Stimulated activated naive CD8-positive, alpha-beta T cell treated with anti-CD3 and anti-CD28 coated beads, Interleukin-15, amount 100 ng/mL, for 72 hours (primary cell): Measurements from ENCODE around the gene CD47.

Experiments
- ATAC-seq: fragments of 150-1000 bp; cut with Tn5 transposase; 2 replicates; pipeline ENCODE4 v1.10.0; 2021; ENCODE audit warnings: mild to moderate bottlenecking, moderate library complexity
- DNase-seq, 2 donors: peaks; one replicate each; pipeline ENCODE4 v3.0.0; 2021 to 2022
- H3K27ac Mint-ChIP-seq, 2 donors: one replicate each; pipeline ENCODE4 v1.8.0; 2022; ENCODE audit warnings: mild to moderate bottlenecking in 2 of 2, mixed read lengths in 2 of 2, moderate library complexity in 2 of 2
- H3K27me3 Mint-ChIP-seq: one replicate; pipeline ENCODE4 v1.8.0; 2022; ENCODE audit warnings: mixed read lengths
- H3K4me1 Mint-ChIP-seq: one replicate; pipeline ENCODE4 v1.8.0; 2022; ENCODE audit warnings: mild to moderate bottlenecking, mixed read lengths
- H3K4me3 Mint-ChIP-seq, 2 donors: one replicate each; pipeline ENCODE4 v1.8.0; 2022; ENCODE audit warnings: mild to moderate bottlenecking in 2 of 2, mixed read lengths in 2 of 2, moderate library complexity in 1 of 2
- H3K9me3 Mint-ChIP-seq, 2 donors: one replicate each; pipeline ENCODE4 v1.8.0; 2022; ENCODE audit warnings: mixed read lengths in 2 of 2

Gene CD47

DNA sequence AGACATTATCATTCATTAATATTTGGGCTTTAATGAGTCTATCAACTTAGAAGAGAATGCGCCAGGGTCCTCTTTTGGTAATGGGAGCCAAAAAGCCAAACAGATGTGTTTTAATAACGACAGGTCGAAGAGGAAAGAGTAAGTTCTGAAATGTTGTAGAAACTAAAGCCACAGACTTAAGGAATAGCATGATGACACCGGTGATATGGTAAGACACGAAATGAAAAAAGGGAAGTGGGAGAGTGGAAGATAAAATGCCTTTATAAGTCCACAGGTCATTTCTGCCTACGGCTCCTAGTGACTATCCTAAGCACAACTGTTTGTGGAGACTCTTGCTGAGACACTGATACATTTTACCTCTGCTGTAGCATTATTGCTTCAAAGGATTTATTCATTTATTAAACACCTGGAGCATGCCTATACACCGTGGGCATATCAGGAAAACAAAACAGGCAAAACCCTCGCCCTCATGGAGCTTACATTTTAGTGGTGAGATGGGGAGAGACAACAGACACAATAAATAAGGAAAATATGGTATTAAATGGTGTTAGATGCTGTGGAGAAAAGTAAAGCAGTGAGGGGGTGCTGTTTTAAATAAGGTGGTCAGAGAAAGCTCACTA, 11.7 kb upstream of the CD47 start:
- ATAC-seq (no peak), DNase-seq (no peak)
- H3K27me3 Mint-ChIP-seq, result no peaks in the 10 kb centered on the region
- H3K4me1 Mint-ChIP-seq, result peaks cover 61% of the 10 kb centered on the region
- no peak overlapping the region for H3K4me3 Mint-ChIP-seq
- no peak overlapping the region for H3K27ac Mint-ChIP-seq
- no peaks in the 10 kb centered on the region for H3K9me3 Mint-ChIP-seq

DNA sequence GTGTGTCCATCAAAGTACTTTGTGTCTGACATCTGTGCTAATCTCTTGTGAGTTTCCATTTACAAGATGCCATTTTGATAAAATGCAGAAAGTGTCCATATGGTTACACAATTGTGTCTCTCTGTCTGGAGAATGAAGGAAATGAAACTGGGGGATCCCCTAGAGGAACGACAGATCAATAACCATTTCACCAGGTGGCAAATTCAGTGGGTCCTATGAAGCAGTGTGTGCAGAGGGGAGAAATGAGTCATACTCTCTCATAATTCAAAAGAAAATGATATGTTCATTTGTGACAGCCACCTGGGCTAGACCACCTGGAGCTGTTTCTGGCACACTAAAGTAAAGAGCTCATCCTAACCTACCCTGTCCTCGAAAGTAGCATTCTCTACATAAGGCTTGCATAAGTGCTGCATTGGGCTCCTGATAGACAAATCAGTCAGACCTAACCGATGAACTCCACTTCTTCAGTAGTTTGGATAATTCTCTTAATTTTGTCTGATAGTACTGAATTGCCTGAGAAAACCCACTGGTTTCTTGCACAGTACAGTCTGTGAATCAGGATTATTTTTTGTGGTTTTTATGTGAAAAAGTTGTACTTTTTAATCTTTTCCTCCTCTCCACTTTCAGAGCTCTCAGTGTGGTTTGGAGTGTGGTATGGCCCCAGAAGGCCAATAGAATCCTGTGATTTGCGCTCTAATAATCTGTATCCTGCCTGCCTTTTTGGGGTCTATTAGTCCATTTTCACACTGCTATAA, 10.3 kb upstream of the CD47 start:
- no peaks in the 10 kb centered on the region for H3K9me3 Mint-ChIP-seq
- peak overlapping the region; percentile 68 to 73 for H3K4me3 Mint-ChIP-seq
- peaks cover 69% of the 10 kb centered on the region for H3K4me1 Mint-ChIP-seq
- H3K27ac Mint-ChIP-seq, result peak overlapping the region; percentile 72 to 94
- DNase-seq (peak; percentile 50 to 59), ATAC-seq (peak; percentile 90)
- H3K27me3 Mint-ChIP-seq, result no peaks in the 10 kb centered on the region

DNA sequence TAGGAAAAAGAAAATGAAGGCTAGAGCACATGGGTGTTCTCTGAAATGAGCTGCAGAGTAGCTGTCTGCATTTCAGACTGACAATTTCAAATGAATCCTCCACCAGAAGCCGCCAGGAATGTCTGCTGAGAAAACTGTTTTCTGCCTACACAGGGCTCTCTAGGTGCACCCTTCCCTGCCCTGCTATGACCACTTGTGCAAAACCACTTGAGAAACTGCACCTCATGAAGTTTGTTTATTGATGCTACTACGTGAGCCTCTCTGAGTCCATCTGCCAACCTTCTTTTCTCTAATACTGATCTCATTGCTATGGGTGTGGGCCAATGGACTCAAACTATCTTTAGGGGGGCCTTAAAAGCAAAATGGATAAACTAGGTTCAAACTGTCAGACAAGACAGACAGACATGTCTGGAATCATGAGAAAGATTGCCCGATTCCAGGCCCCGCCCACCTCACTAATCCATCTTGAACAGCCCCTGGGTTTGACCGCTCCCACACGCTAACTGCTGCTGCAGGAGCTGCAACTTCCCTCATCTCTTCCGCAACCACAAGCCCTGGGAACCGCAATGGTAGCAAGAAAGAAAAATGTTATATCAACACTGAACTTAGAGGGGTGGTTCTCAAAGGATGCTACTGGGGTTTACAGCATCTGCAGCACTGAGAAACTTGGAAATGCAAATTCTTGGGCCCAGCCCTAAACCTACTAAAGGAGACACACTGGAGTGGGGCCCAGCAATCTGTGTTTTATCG, 9.0 kb upstream of the CD47 start:
- DNase-seq (peak; percentile 36 to 58), ATAC-seq (peak; percentile 41)
- H3K27me3 Mint-ChIP-seq, result no peaks in the 10 kb centered on the region
- H3K27ac Mint-ChIP-seq, result peak overlapping the region; percentile 59 to 67
- no peaks in the 10 kb centered on the region for H3K9me3 Mint-ChIP-seq
- H3K4me3 Mint-ChIP-seq, result peak overlapping the region; percentile 49 to 54
- H3K4me1 Mint-ChIP-seq, result peaks cover 73% of the 10 kb centered on the region

DNA sequence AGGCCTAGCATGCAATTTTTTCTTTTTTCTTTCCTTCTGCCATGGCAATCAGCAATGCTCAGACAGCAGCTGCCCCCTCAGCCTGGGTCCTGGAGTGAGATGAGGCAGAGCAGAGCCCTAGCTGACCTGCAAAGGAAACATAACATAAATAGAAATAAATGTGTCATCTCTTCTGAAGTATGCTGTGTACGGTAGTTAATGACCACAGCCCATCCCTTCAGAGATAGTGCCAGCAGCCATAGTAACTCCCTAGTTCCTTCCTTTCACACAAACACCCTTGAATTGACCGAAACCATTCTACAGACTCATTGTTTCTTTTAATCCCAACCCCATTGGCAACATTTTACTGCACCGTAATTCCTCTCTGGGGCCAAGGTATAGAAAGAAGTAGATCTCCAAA, 8.4 kb upstream of the CD47 start:
- no peaks in the 10 kb centered on the region for H3K27me3 Mint-ChIP-seq
- DNase-seq, result no peak
- no peaks in the 10 kb centered on the region for H3K9me3 Mint-ChIP-seq
- H3K4me1 Mint-ChIP-seq, result peaks cover 77% of the 10 kb centered on the region
- no peak for ATAC-seq
- no peak overlapping the region for H3K27ac Mint-ChIP-seq
- H3K4me3 Mint-ChIP-seq, result no peak overlapping the region

DNA sequence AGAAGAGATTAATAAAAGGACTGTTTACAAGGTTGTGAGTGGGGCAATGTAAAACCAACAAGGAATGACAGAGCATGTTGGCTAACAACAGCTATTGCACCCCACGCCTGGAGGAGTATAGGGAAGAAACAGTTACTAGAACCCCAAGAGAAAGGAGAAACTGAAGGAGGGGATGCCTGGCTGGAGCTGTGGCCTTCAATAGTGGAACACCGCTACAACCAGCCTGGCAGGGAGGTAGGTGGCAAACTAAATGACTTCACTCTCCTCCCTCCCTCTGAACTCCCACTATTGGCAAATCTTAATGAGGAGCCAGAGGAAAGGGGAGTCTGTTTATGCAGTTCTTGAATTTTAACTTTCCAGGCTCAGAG, 7.2 kb upstream of the CD47 start:
- DNase-seq, result no peak
- no peak overlapping the region for H3K4me3 Mint-ChIP-seq
- ATAC-seq, result no peak
- H3K4me1 Mint-ChIP-seq, result peaks cover 82% of the 10 kb centered on the region
- no peaks in the 10 kb centered on the region for H3K9me3 Mint-ChIP-seq
- no peaks in the 10 kb centered on the region for H3K27me3 Mint-ChIP-seq
- H3K27ac Mint-ChIP-seq, result no peak overlapping the region

DNA sequence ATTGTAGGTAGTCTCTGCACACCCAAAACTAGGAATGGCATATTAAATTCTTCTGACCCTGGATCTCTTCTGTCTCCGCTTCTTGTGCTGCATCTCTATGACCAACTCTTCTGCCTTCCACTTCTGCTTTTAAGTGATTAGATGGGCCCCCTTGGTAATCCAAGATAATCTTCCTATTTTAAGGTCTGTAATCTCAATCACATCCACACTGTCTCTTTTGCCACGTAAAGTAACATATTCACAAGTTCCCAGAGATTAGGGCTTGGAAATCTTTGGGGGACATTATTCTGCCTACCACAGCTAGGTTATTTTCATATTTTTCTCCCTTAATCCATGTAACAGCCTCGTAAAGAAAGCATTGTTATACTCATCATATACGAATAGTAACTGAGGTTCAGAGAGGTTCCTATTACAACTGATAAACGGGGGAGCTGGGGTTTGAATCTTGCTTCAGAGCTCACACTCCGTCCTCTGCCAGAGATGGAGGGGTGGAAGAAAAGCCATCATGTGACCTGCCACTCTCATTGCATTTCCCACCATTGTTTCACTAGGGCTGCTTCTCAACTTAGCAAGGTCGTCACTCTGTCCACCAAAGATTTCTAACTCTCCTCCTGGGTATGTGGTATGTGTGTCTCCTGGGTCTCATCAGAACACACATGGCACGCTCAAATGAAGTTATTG, 6.6 kb upstream of the CD47 start:
- no peak for ATAC-seq
- no peak for DNase-seq
- peak overlapping the region; percentile 7 to 35 for H3K27ac Mint-ChIP-seq
- peak overlapping the region; percentile 20 to 41 for H3K4me3 Mint-ChIP-seq
- peaks cover 82% of the 10 kb centered on the region for H3K4me1 Mint-ChIP-seq
- H3K9me3 Mint-ChIP-seq, result no peaks in the 10 kb centered on the region
- no peaks in the 10 kb centered on the region for H3K27me3 Mint-ChIP-seq

DNA sequence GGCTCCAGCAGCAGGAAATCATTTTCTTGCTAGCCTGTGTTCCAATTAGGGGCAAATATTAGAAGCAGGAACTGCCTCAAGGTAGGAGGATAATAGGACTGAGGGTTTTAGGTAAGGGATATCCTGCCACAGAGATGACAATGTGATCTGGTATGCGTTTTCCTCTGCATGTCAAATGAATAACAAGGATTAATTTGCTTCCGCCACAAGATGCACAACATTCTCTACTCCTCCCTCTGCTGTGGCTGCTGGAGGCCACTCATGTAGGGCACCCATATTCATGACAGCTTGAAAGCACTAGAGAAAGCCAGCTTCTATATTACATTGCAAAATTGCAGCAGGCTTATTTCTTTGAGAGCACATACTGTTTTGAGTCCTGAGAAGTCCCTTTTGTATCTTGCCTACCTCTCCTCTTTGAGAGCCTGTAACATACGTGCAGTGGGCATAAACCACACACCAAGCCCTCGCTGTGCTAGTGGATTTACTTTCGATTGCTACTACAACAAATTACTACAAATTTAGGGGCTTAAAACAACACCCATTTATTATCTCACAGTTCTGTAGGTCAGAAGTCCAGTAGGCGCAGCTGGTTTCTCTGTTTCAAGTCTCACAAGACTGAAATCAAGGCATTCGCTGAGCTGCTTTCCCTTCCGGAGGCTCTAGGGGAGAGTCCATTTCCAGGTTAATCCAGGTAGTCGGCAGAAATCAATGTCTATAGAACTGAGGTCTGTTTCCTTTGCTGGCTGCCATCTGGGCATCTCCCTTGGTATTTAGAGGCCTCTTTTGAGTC, 5.9 kb upstream of the CD47 start:
- Mint-ChIP-seq H3K9me3 (peaks cover under 1 to 2% of the 10 kb centered on the region in 2 donors), H3K4me3 (peak overlapping the region; percentile 19 to 41), H3K4me1 (peaks cover 82% of the 10 kb centered on the region), H3K27me3 (no peaks in the 10 kb centered on the region), H3K27ac (peak overlapping the region in 1 of 2 donors; percentile 35)
- DNase-seq (no peak), ATAC-seq (no peak)

DNA sequence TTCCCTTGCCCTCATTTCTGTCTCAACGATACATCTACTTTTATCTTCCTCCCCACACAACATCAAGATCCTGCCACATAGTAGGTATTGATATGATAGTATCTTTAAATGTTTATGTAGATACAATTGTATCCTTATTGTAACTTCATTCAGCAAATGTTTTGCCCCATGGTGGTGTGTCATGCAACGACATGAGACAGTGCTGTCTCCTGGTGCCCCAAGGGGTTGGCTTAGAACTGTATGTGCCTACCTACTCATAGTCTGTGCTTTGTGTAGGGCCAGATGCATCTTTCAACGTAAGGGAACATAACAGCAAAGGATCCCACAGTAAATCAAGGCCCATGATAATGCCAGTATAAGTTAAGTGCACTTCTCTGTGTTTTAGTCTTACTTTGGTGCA, 2.8 kb upstream of the CD47 start:
- peak overlapping the region; percentile 13 to 21 for H3K4me3 Mint-ChIP-seq
- no peaks in the 10 kb centered on the region for H3K27me3 Mint-ChIP-seq
- no peak for DNase-seq
- no peak for ATAC-seq
- peaks cover 60% of the 10 kb centered on the region for H3K4me1 Mint-ChIP-seq
- peak overlapping the region; percentile 9 to 64 for H3K27ac Mint-ChIP-seq
- H3K9me3 Mint-ChIP-seq, result peaks cover 5 to 7% of the 10 kb centered on the region in 2 donors

DNA sequence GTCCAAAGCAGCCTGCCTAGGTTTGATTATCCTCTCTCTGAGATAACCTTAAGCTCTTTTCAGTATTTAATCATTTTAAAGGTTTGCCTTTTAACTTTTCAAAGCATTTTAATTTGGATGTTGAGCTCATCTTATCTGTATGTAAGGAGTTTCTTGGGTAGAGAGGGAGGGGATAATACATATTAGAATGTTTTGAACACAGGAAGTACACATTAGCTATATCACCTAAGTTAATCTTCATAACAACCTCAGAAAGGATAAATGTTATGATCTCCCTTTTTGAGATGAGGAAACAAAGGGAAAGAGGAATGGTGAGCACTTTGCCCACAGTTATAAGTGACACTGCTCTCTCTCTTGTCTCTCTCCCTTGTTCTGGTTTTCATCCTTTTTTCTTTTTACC, 2.2 kb upstream of the CD47 start:
- Mint-ChIP-seq H3K9me3 (peaks cover 5 to 7% of the 10 kb centered on the region in 2 donors), H3K4me3 (peak overlapping the region; percentile 87 to 95), H3K27me3 (no peaks in the 10 kb centered on the region), H3K4me1 (peaks cover 58% of the 10 kb centered on the region), H3K27ac (peak overlapping the region; percentile 34 to 74)
- ATAC-seq (no peak), DNase-seq (no peak)

DNA sequence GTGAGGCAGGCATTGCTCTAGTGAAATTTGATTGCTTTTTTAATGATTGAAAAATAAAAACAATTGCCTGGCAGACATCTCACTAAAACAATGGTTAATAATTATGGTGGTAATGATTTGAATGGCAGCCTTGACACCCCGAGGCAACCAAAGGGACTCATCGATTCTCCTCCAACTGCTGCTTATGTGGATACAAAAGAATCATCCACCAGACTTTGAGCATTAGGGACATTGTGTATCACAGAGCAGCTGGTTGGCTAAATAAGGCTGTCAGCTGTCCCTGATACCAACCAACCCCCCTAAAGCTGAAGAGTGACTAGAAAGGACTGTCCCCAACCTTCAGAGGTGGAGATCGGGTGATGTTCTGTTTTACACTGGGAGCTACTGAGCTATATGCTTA, 1.7 kb upstream of the CD47 start:
- H3K27me3 Mint-ChIP-seq, result no peaks in the 10 kb centered on the region
- H3K27ac Mint-ChIP-seq, result peak overlapping the region; percentile 34 to 98
- H3K4me1 Mint-ChIP-seq, result peaks cover 53% of the 10 kb centered on the region
- H3K9me3 Mint-ChIP-seq, result peaks cover 5 to 7% of the 10 kb centered on the region in 2 donors
- ATAC-seq (no peak), DNase-seq (no peak)
- H3K4me3 Mint-ChIP-seq, result peak overlapping the region; percentile 87 to 95

DNA sequence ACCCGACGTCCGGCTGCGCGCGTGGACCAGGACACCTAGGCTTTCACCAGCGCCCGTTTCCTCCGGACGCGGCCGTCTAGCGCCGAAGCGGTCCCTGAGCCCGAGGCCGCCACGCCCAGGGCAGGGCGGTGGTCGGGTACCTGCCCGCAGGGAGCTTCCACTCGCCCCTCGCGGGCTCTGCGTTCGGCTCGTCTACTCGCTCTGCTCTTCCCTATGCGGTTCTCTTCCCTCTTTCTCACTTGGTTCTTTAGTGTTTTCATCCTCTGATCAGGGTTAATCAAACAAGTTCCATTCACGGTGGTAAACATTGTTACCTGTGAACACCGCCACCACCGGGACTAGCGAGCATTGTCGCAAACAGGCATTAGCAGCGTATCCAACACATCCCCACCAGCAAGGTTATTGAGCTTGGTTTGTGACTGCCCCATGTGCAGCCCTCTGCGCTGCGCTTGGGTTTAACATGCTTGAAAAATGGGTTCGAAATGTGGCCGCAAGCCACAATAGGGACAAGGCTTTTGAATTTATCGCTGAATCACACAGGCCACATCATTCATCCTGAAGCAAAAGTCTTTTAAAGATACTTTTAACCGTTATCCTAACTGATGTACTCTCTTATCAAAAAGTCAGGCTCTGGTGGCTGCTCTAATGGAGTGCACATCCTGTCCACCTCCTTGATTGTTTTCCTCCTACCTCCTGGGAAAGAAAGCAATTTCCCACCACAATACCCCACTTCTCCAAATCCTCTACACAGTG, 843 bp upstream of the CD47 start:
- no peak for ATAC-seq
- peak in 1 of 2 donors; percentile 31 for DNase-seq
- Mint-ChIP-seq H3K4me1 (peaks cover 45% of the 10 kb centered on the region), H3K27me3 (no peaks in the 10 kb centered on the region), H3K4me3 (peak overlapping the region; percentile 87 to 95), H3K27ac (peak overlapping the region; percentile 98 to 99), H3K9me3 (peaks cover 5 to 7% of the 10 kb centered on the region in 2 donors)

DNA sequence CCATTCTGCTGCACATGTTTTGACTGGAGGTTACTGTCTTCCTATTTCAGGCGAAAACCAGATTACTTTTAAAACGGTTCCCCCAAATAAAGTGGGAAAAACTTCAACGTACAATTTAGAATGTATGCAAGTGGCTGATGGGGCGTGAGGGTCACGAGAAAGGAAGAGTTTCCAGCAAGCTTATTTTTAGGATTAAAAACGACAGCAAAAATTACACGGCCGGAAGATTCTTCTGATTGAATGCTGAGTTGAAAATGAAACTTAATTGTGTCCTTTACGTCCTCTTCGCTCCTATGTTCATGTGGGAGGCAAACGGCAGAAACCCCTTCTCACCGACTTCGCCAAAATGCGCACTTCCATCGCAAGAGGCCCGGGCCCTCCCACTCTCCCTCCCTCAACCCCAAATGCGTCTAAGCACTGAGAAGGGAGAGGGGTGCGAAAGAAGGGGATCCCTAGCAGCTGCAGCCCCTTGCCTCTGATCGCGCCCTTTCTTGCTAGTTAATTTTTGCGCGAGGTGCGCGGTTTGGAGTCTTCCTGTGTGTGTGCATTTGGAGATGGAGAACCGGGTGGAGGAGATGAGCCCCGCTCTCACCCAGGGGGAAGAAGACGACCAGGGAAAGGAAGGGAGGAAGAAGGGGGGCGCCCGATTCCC, 656 bp downstream of the CD47 start:
- peak overlapping the region; percentile 95 to 98 for H3K4me3 Mint-ChIP-seq
- no peaks in the 10 kb centered on the region for H3K27me3 Mint-ChIP-seq
- peaks cover 5 to 7% of the 10 kb centered on the region in 2 donors for H3K9me3 Mint-ChIP-seq
- H3K27ac Mint-ChIP-seq, result peak overlapping the region; percentile 98 to 99
- H3K4me1 Mint-ChIP-seq, result peaks cover 31% of the 10 kb centered on the region
- ATAC-seq (peak; percentile 47), DNase-seq (peak; percentile 71 to 80)

DNA sequence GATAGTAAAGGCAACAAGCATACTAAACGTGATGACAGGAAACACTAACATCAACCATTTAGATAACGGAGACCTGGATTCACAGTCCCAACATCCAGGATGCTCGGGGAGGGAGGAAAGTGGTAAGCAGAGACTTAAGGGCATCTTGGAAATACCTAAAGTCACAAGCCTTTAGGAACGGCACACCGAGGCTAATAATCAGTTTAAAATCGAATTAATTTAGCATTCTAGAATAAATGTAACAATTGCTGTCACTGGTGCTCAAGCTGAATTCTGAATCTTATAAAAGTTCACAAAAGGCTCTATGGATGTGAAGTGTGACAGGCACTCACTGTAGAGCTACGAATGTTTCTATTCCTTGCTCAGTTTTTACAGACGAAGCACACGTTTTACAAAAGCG, 1.3 kb downstream of the CD47 start:
- Mint-ChIP-seq H3K4me3 (peak overlapping the region; percentile 95 to 98), H3K4me1 (peaks cover 25% of the 10 kb centered on the region), H3K27ac (peak overlapping the region; percentile 98 to 99), H3K9me3 (peaks cover 5 to 7% of the 10 kb centered on the region in 2 donors), H3K27me3 (no peaks in the 10 kb centered on the region)
- ATAC-seq (no peak), DNase-seq (no peak)

DNA sequence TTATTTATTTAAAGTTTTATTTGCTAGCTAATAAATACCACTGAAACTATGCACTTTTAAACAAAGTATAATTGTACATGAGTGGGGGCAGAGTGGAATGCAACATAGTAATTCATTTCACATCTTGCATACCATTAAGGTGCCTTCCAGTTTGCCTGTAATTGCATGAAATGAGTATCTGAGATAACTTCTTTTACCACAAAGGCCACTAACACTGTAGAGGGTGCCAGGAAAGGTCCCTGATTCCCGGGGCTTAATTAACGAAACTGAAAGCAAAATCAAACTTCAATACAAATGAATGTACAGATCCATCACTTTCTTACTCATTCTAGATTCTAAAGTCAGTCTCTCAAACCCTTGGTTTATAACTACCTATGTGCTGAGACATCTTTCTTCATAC, 2.1 kb downstream of the CD47 start:
- ATAC-seq (peak; percentile 70), DNase-seq (peak; percentile 61 to 81)
- H3K4me3 Mint-ChIP-seq, result peak overlapping the region; percentile 22 to 98

More for the DNA sequence above, 2.1 kb downstream of the CD47 start:
- Mint-ChIP-seq H3K27me3 (no peaks in the 10 kb centered on the region), H3K4me1 (peaks cover 24% of the 10 kb centered on the region), H3K27ac (peak overlapping the region; percentile 1 to 59), H3K9me3 (peaks cover 5 to 7% of the 10 kb centered on the region in 2 donors)
